K562 (cell line): ENCODE measurements around the gene FAM83E. TPM values are rescaled to one million over a fixed set of nuclear protein-coding genes. Genes with fewer than 3 reads are reported as not detected.

Source experiments
- BRF1 ChIP-seq: IDR thresholded peaks from 3 replicates; pipeline ENCODE4 v1.6.1; 2011; ENCODE audit warnings: borderline replicate concordance, mild to moderate bottlenecking; ENCODE audit not compliant: insufficient read length; ENCODE audit errors: extremely low read depth
- CREM ChIP-seq: IDR thresholded peaks from 2 replicates; pipeline ENCODE4 v1.6.1; 2014; ENCODE audit warnings: antibody characterized with exemption, low read depth
- GMEB1 ChIP-seq: fragments of 250-450 bp; sonication (Bioruptor Pico); IDR thresholded peaks from 2 replicates; pipeline ENCODE4 v1.4.0; 2020; ENCODE audit warnings: mild to moderate bottlenecking
- PPARD ChIP-seq: fragments of 250-450 bp; sonication (Bioruptor Pico); IDR thresholded peaks from 2 replicates; pipeline ENCODE4 v1.8.0; 2022; ENCODE audit warnings: inconsistent platforms, mild to moderate bottlenecking, moderate library complexity
- TFAP4 ChIP-seq: sonication (generic); formaldehyde crosslinking; IDR thresholded peaks from 2 replicates; pipeline ENCODE4 v1.8.0; 2022; ENCODE audit warnings: missing genetic modification reagents, mild to moderate bottlenecking, moderate library complexity, borderline replicate concordance
- ZBTB40 ChIP-seq, 2 experiments: fragments of 450-650 bp in 1 of 2; sonication (generic) in 1 of 2; formaldehyde crosslinking in 1 of 2; IDR thresholded peaks; 2 replicates each; pipeline versions ENCODE4 v1.7.1 to v1.9.0; 2016 to 2022; ENCODE audit warnings: inconsistent platforms in 1 of 2, mild to moderate bottlenecking in 1 of 2, missing genetic modification reagents in 1 of 2
- ZC3H8 ChIP-seq: fragments of 450-650 bp; IDR thresholded peaks from 2 replicates; pipeline ENCODE4 v1.6.1; 2017
- ZNF398 ChIP-seq: fragments of 250-450 bp; sonication (Bioruptor Pico); IDR thresholded peaks from 2 replicates; pipeline ENCODE4 v1.8.0; 2021; ENCODE audit warnings: moderate library complexity, mild to moderate bottlenecking, inconsistent platforms
- ZNF436 ChIP-seq: fragments of 250-450, 450-650 bp; sonication (Bioruptor Pico); formaldehyde crosslinking; IDR thresholded peaks from 2 replicates; pipeline ENCODE4 v1.7.0; 2020; ENCODE audit warnings: mild to moderate bottlenecking
- ZNF778 ChIP-seq: fragments of 450-650 bp; formaldehyde crosslinking; IDR thresholded peaks from 2 replicates; pipeline ENCODE4 v1.4.0; 2020; ENCODE audit warnings: mild to moderate bottlenecking, moderate library complexity
- polyA plus RNA-seq, 8 experiments: library from polyadenylated mRNA; depleted of rRNA in 4 of 8; stranded (reverse) in 5 of 8; unstranded in 3 of 8; fragments of >200 nt; fragmentation: Nextera tagmentation in 2 of 8; fragmentation: Illumina TruSeq in 1 of 8; extraction: Ambion mirVana in 2 of 8; extraction: Trizol in 1 of 8; gene quantifications; 2 replicates each; pipeline versions ENCODE4 v1.2.1 to v1.2.3, GENCODE V29; 2011 to 2014; ENCODE audit warnings: inconsistent platforms in 1 of 8, missing spikeins in 1 of 8
- total RNA-seq, 7 experiments: library from RNA; depleted of rRNA in 6 of 7; stranded (reverse); fragments of >200 nt in 6 of 7; fragmentation: Illumina TruSeq in 2 of 7; extraction: Trizol in 2 of 7; gene quantifications; 2 replicates each; pipeline versions ENCODE4 v1.2.1 to v1.2.3, GENCODE V29; 2011 to 2021; ENCODE audit warnings: low replicate concordance in 1 of 7

FAM83E gene
- total and polyA plus RNA-seq, 9 of the 15 experiments (the other 6 are each of a cell fraction or from before 2014, with no cell fraction given), result 0.15 to 0.87 (median 0.29) TPM; not detected in 4

GRCh38 chr19:48623556-48624066 is 8.7 kb upstream of the FAM83E start (continued):
- TF ChIP-seq ZBTB40 (IDR thresholded peaks at IDR 0.05) (peak; percentile 57), ZBTB40 (CRISPR knock-in tag; IDR thresholded peaks at IDR 0.05) (no peak), ZNF398 (CRISPR knock-in tag) (no peak), CREM (no peak), TFAP4 (CRISPR knock-in tag) (no peak), BRF1 (no peak), ZC3H8 (no peak), PPARD (CRISPR knock-in tag) (no peak), ZNF778 (CRISPR knock-in tag) (no peak), ZNF436 (CRISPR knock-in tag) (no peak), GMEB1 (CRISPR knock-in tag) (no peak)
- TF ChIP-seq, all 486 proteins: peak for 66
